K562 (cell line): ENCODE results near the gene PARD3B. TPM values are rescaled to one million over a fixed set of nuclear protein-coding genes. Genes with fewer than 3 reads are reported as not detected.

Experiments used
- ATAC-seq: fragments of 200-7000 bp; cut with Tn5 transposase; 3 replicates; pipeline ENCODE4 v1.9.1; 2020; ENCODE audit warnings: moderate library complexity
- BruUV-seq: library from RNA; stranded (reverse); fragments of 400-500 nt; replicated peaks from 2 replicates; lab custom pipeline; 2021; lab: Mats Ljungman, UMichigan
- CTCF ChIA-PET: fragments of 300-600 bp; formaldehyde crosslinking; extraction: SDS; loops from one replicate; lab custom pipeline; 2021; ENCODE audit warnings: low intra/inter-chr PET ratio; lab: Yijun Ruan, JAX
- POLR2A ChIA-PET: fragments of 300-600, 350-650 bp; sonication (Branson Sonifier 250); formaldehyde crosslinking; extraction: SDS; loops from one replicate; lab custom pipeline; 2021; ENCODE audit warnings: antibody characterized with exemption, inconsistent platforms; lab: Yijun Ruan, JAX
- DNase-seq, 4 experiments: peaks; one replicate each; pipeline versions ENCODE4 v3.0.0 to v3.0.0-alpha.2; 2011 to 2018; ENCODE audit warnings: low spot score in 3 of 4, mixed read lengths in 3 of 4; ENCODE audit errors: extremely low read depth in 1 of 4
- FAIRE-seq: peaks from 2 replicates; lab custom pipeline; 2011; peaks lifted over from hg19 to GRCh38; lab: Jason Lieb, UNC
- H2AFZ ChIP-seq: 2 replicates; pipeline ENCODE4 v1.6.0; 2011; ENCODE audit warnings: low read depth, low read length, control low read depth, inconsistent platforms
- H3K27ac ChIP-seq: fragments of 200-600 bp; 3 replicates; pipeline ENCODE4 v1.8.0; 2011; ENCODE audit warnings: low read depth, mild to moderate bottlenecking, control low read depth, inconsistent platforms, low read length, moderate library complexity, mixed read lengths; ENCODE audit errors: extremely low read depth
- H3K27me3 ChIP-seq, 2 experiments: fragments of 300-600 bp in 1 of 2; 2 replicates in 1 of 2; 3 replicates in 1 of 2; pipeline versions ENCODE4 v1.6.0 to v1.8.0; 2011; ENCODE audit warnings: inconsistent platforms in 2 of 2, low read length in 2 of 2, mild to moderate bottlenecking in 1 of 2, mixed read lengths in 1 of 2, moderate library complexity in 1 of 2; ENCODE audit not compliant: control insufficient read depth in 2 of 2, insufficient read depth in 2 of 2
- H3K36me3 ChIP-seq: fragments of 300-600 bp; 3 replicates; pipeline ENCODE4 v1.8.0; 2011; ENCODE audit warnings: mild to moderate bottlenecking, low read length, inconsistent platforms; ENCODE audit not compliant: control insufficient read depth, insufficient read depth
- H3K4me1 ChIP-seq, 2 experiments: fragments of 200-600 bp in 1 of 2; replicated peaks in 1 of 2; 2 replicates in 1 of 2; 3 replicates in 1 of 2; pipeline versions ENCODE4 v1.5.1 to v1.8.0; 2011; ENCODE audit warnings: inconsistent platforms in 2 of 2, low read length in 2 of 2, mild to moderate bottlenecking in 1 of 2, mixed read lengths in 1 of 2, moderate library complexity in 1 of 2; ENCODE audit not compliant: control insufficient read depth in 2 of 2, insufficient read depth in 2 of 2
- H3K4me2 ChIP-seq: 2 replicates; pipeline ENCODE4 v1.6.1; 2011; ENCODE audit warnings: low read length, control low read depth, inconsistent platforms, mixed read lengths; ENCODE audit not compliant: insufficient read depth
- H3K4me3 ChIP-seq: fragments of 200-600 bp; sonication (generic), shearing (Covaris generic); 2 replicates; pipeline ENCODE4 v1.5.1; 2016; ENCODE audit warnings: control low read depth, inconsistent platforms
- H3K79me2 ChIP-seq: fragments of 200-600 bp; 3 replicates; pipeline ENCODE4 v1.8.0; 2011; ENCODE audit warnings: low read length, inconsistent platforms; ENCODE audit not compliant: control insufficient read depth, insufficient read depth
- H3K9ac ChIP-seq, 2 experiments: 2 replicates each; pipeline versions ENCODE4 v1.6.0 to v1.6.1; 2011; ENCODE audit warnings: low read depth in 2 of 2, low read length in 2 of 2, control low read depth in 1 of 2, inconsistent platforms in 1 of 2, mild to moderate bottlenecking in 1 of 2, mixed read lengths in 1 of 2; ENCODE audit not compliant: insufficient read depth in 1 of 2
- H3K9me1 ChIP-seq: one replicate; pipeline ENCODE4 v1.6.0; 2011; ENCODE audit warnings: inconsistent platforms, mild to moderate bottlenecking, low read length, moderate library complexity; ENCODE audit not compliant: control insufficient read depth, insufficient read depth
- H3K9me3 ChIP-seq: replicated peaks from 2 replicates; pipeline ENCODE4 v1.5.1; 2011; ENCODE audit warnings: low read depth, low read length, inconsistent platforms; ENCODE audit not compliant: control insufficient read depth, insufficient read depth
- H4K20me1 ChIP-seq: replicated peaks from 2 replicates; pipeline ENCODE4 v1.6.1; 2011; ENCODE audit warnings: low read length, inconsistent platforms, mixed read lengths; ENCODE audit not compliant: control insufficient read depth, insufficient read depth
- ARID1B ChIP-seq: fragments of 450-650 bp; IDR thresholded peaks from 2 replicates; pipeline ENCODE4 v1.6.1; 2016; ENCODE audit warnings: antibody characterized with exemption, mild to moderate bottlenecking, inconsistent platforms
- ATF1 ChIP-seq, 2 experiments: fragments of 450-650 bp in 1 of 2; IDR thresholded peaks; 2 replicates each; pipeline ENCODE4 v1.6.1; 2016; ENCODE audit warnings: missing compliant biosample characterization in 1 of 2, missing genetic modification characterization in 1 of 2
- BDP1 ChIP-seq: IDR thresholded peaks from 3 replicates; pipeline ENCODE4 v1.6.1; 2011; ENCODE audit not compliant: insufficient read length, insufficient read depth
- BMI1 ChIP-seq: fragments of 150-350 bp; IDR thresholded peaks from 2 replicates; pipeline ENCODE4 v1.6.1; 2014; ENCODE audit warnings: low read length
- CHD2 ChIP-seq: IDR thresholded peaks from 2 replicates; pipeline ENCODE4 v1.6.1; 2011; ENCODE audit warnings: low read depth, low read length
- ETV1 ChIP-seq: fragments of 450-650 bp; conservative IDR thresholded peaks from 2 replicates; pipeline ENCODE4 v1.6.1; 2016; ENCODE audit warnings: missing genetic modification characterization, control low read depth, low read depth, missing compliant biosample characterization
- ILK ChIP-seq: fragments of 450-650 bp; IDR thresholded peaks from 2 replicates; pipeline ENCODE4 v1.6.1; 2016; ENCODE audit warnings: missing genetic modification characterization, low read depth, mild to moderate bottlenecking, missing compliant biosample characterization, moderate library complexity, borderline replicate concordance
- MED1 ChIP-seq: sonication (generic); formaldehyde crosslinking; IDR thresholded peaks from 2 replicates; pipeline ENCODE4 v1.8.1; 2023; ENCODE audit warnings: missing genetic modification reagents, borderline replicate concordance
- MEF2A ChIP-seq: IDR thresholded peaks from 2 replicates; pipeline ENCODE4 v1.6.1; 2011; ENCODE audit warnings: low read depth, mild to moderate bottlenecking, low read length, moderate library complexity; ENCODE audit not compliant: control insufficient read depth
- NR1H2 ChIP-seq: sonication (generic); formaldehyde crosslinking; IDR thresholded peaks from 2 replicates; pipeline ENCODE4 v1.4.0; 2020; ENCODE audit warnings: mild to moderate bottlenecking, missing genetic modification reagents
- PCBP2 ChIP-seq: fragments of 200-400 bp; formaldehyde crosslinking; IDR thresholded peaks from 2 replicates; pipeline ENCODE4 v1.6.1; 2018; ENCODE audit warnings: low read length, low read depth, mild to moderate bottlenecking, moderate library complexity; ENCODE audit not compliant: poor library complexity, severe bottlenecking
- SIN3B ChIP-seq: fragments of 450-650 bp; IDR thresholded peaks from 2 replicates; pipeline ENCODE4 v1.6.1; 2017; ENCODE audit warnings: low read depth, mild to moderate bottlenecking, moderate library complexity
- SLC30A9 ChIP-seq: fragments of 250-450 bp; sonication (Bioruptor Pico); IDR thresholded peaks from 2 replicates; pipeline ENCODE4 v1.8.0; 2022; ENCODE audit warnings: mild to moderate bottlenecking, moderate library complexity
- STAT5B ChIP-seq: fragments of 250-450 bp; sonication (Bioruptor Pico); IDR thresholded peaks from 2 replicates; pipeline ENCODE4 v1.8.0; 2021; ENCODE audit warnings: mild to moderate bottlenecking, inconsistent platforms
- TAL1 ChIP-seq: fragments of 450-650 bp; IDR thresholded peaks from 2 replicates; pipeline ENCODE4 v1.6.1; 2016; ENCODE audit warnings: mild to moderate bottlenecking
- TEAD4 ChIP-seq, 2 experiments: sonication (generic) in 1 of 2; formaldehyde crosslinking in 1 of 2; IDR thresholded peaks; 2 replicates each; pipeline versions ENCODE4 v1.6.1 to v1.8.0; 2012 to 2022; ENCODE audit warnings: borderline replicate concordance in 1 of 2, inconsistent platforms in 1 of 2, low read length in 1 of 2, mild to moderate bottlenecking in 1 of 2, missing genetic modification reagents in 1 of 2
- TRIM24 ChIP-seq, 2 experiments: fragments of 450-650 bp; IDR thresholded peaks; 2 replicates each; pipeline ENCODE4 v1.6.1; 2016
- ZNF311 ChIP-seq: fragments of 250-450 bp; sonication (Bioruptor Pico); IDR thresholded peaks from 2 replicates; pipeline ENCODE4 v1.4.0; 2020; ENCODE audit warnings: mild to moderate bottlenecking, moderate library complexity
- ZNF436 ChIP-seq: fragments of 250-450, 450-650 bp; sonication (Bioruptor Pico); formaldehyde crosslinking; IDR thresholded peaks from 2 replicates; pipeline ENCODE4 v1.7.0; 2020; ENCODE audit warnings: mild to moderate bottlenecking
- WGBS: fragments of 100-300 bp; shearing (Covaris generic); methylation state at CpG from one replicate; pipeline ENCODE4 v1.1.6; 2016; ENCODE audit warnings: low coverage, mixed read lengths; ENCODE audit not compliant: insufficient coverage; ENCODE audit errors: missing lambda C conversion rate; 5-methylcytosine and 5-hydroxymethylcytosine counted together
- in situ Hi-C: fragments of 300-500 bp; cut with MboI; formaldehyde crosslinking; loops from 4 replicates; pipeline ENCODE4 v1.15.0; 2018; ENCODE audit warnings: inconsistent platforms, mixed read lengths
- intact Hi-C: fragments of 100-400 bp; cut with micrococcal nuclease; formaldehyde crosslinking; loops from 2 replicates; pipeline ENCODE4 v1.14.2; 2022
- polyA plus RNA-seq, 8 experiments: library from polyadenylated mRNA; depleted of rRNA in 4 of 8; stranded (reverse) in 5 of 8; unstranded in 3 of 8; fragments of >200 nt; fragmentation: Nextera tagmentation in 2 of 8; fragmentation: Illumina TruSeq in 1 of 8; extraction: Ambion mirVana in 2 of 8; extraction: Trizol in 1 of 8; gene quantifications; 2 replicates each; pipeline versions ENCODE4 v1.2.1 to v1.2.3, GENCODE V29; 2011 to 2014; ENCODE audit warnings: inconsistent platforms in 1 of 8, missing spikeins in 1 of 8
- total RNA-seq, 7 experiments: library from RNA; depleted of rRNA in 6 of 7; stranded (reverse); fragments of >200 nt in 6 of 7; fragmentation: Illumina TruSeq in 2 of 7; extraction: Trizol in 2 of 7; gene quantifications; 2 replicates each; pipeline versions ENCODE4 v1.2.1 to v1.2.3, GENCODE V29; 2011 to 2021; ENCODE audit warnings: low replicate concordance in 1 of 7
- TF ChIP-seq, protein P1 (sequence below): sonication (generic); formaldehyde crosslinking; IDR thresholded peaks from 2 replicates; pipeline ENCODE4 v1.9.0; 2022; ENCODE audit warnings: mild to moderate bottlenecking, missing genetic modification reagents
- TF ChIP-seq, protein P2 (sequence below): fragments of 250-450 bp; sonication (Bioruptor Pico); IDR thresholded peaks from 2 replicates; pipeline ENCODE4 v1.8.0; 2022; ENCODE audit warnings: inconsistent platforms
- TF ChIP-seq, protein P3 (sequence below): fragments of 200-800 bp; sonication (Bioruptor generic); IDR thresholded peaks from 2 replicates; pipeline ENCODE4 v1.6.1; 2017; ENCODE audit warnings: missing genetic modification characterization, missing compliant biosample characterization

The PARD3B gene
- total and polyA plus RNA-seq, 9 of the 15 experiments (the other 6 are each of a cell fraction or from before 2014, with no cell fraction given) = 0.15 to 3.0 (median 1.1) TPM

DNA sequence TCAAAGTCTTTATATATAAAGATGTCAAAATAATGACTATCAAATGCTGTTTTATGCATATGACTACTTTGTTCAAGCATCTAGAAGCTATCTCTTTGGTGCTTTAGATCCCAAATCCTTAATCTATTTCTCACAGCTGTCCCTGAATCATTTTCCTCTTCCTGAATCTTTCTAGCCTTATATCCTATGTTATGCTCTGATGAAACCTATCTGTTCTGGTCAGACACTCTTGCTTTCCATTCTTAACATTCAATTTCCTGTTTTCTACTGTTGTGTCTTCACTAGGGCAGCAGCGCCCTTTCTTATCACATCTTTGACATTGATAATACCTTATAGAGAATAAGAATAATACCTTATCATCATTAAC is 6.3 kb upstream of the PARD3B start:
- FAIRE-seq (no peak), DNase-seq (peak in 1 of 4 experiments; percentile 11), ATAC-seq (peak; percentile 49; the same call in 1 of the 3 replicates)
- H3K36me3 ChIP-seq = no peaks in the 10 kb centered on the region
- H3K79me2 ChIP-seq = no peaks in the 10 kb centered on the region
- CTCF ChIA-PET = no interaction called here
- 0 out of 2 replicates have a peak overlapping the region, but pooled peaks have one; percentile 59 for H2AFZ ChIP-seq
- in situ Hi-C loops = no loop called here
- H3K9me1 ChIP-seq = no peaks in the 10 kb centered on the region
- H3K4me3 ChIP-seq = no peak overlapping the region
- POLR2A ChIA-PET = no interaction called here
- no peak overlapping the region for H3K9ac ChIP-seq
- H4K20me1 ChIP-seq = no peaks in the 10 kb centered on the region
- 7% methylated on average over 1 of the region's 1 CpG for WGBS
- intact Hi-C loops = no loop called here
- H3K4me1 ChIP-seq = peaks cover 0 to 12% of the 10 kb centered on the region in 2 experiments; a peak in 2 of 5 replicates
- H3K27ac ChIP-seq = no peak overlapping the region
- no TSS peak for BruUV-seq
- no peaks in the 10 kb centered on the region for H3K9me3 ChIP-seq
- no peak overlapping the region for H3K4me2 ChIP-seq
- H3K27me3 ChIP-seq = no peaks in the 10 kb centered on the region
- TF ChIP-seq STAT5B (CRISPR knock-in tag) (no peak), TRIM24 (IDR thresholded peaks at IDR 0.05) (peak; percentile 75 to 88), ILK (tag) (no peak), CHD2 (no peak), MEF2A (no peak), ZNF436 (CRISPR knock-in tag) (no peak), PCBP2 (no peak), ARID1B (peak; percentile 90), ETV1 (0 out of 2 replicates have a peak, but pooled peaks have one; percentile 20), BMI1 (no peak), TAL1 (peak; percentile 87), NR1H2 (CRISPR knock-in tag) (no peak), MED1 (CRISPR knock-in tag) (no peak), SIN3B (no peak), BDP1 (no peak), ATF1 (CRISPR knock-in tag; IDR thresholded peaks at IDR 0.05) (no peak), ATF1 (tag; IDR thresholded peaks at IDR 0.05) (no peak), TEAD4 (IDR thresholded peaks at IDR 0.05; ENCODE audit: low read length) (peak; percentile 88), TEAD4 (CRISPR knock-in tag; IDR thresholded peaks at IDR 0.05; ENCODE audit: borderline replicate concordance) (no peak), SLC30A9 (CRISPR knock-in tag) (no peak), ZNF311 (CRISPR knock-in tag) (0 out of 2 replicates have a peak, but pooled peaks have one; percentile 47)
- TF ChIP-seq, protein P1, sequence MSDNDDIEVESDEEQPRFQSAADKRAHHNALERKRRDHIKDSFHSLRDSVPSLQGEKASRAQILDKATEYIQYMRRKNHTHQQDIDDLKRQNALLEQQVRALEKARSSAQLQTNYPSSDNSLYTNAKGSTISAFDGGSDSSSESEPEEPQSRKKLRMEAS (CRISPR knock-in tag) = no peak
- TF ChIP-seq, protein P2, sequence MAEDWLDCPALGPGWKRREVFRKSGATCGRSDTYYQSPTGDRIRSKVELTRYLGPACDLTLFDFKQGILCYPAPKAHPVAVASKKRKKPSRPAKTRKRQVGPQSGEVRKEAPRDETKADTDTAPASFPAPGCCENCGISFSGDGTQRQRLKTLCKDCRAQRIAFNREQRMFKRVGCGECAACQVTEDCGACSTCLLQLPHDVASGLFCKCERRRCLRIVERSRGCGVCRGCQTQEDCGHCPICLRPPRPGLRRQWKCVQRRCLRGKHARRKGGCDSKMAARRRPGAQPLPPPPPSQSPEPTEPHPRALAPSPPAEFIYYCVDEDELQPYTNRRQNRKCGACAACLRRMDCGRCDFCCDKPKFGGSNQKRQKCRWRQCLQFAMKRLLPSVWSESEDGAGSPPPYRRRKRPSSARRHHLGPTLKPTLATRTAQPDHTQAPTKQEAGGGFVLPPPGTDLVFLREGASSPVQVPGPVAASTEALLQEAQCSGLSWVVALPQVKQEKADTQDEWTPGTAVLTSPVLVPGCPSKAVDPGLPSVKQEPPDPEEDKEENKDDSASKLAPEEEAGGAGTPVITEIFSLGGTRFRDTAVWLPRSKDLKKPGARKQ = no peak
- TF ChIP-seq, protein P3, sequence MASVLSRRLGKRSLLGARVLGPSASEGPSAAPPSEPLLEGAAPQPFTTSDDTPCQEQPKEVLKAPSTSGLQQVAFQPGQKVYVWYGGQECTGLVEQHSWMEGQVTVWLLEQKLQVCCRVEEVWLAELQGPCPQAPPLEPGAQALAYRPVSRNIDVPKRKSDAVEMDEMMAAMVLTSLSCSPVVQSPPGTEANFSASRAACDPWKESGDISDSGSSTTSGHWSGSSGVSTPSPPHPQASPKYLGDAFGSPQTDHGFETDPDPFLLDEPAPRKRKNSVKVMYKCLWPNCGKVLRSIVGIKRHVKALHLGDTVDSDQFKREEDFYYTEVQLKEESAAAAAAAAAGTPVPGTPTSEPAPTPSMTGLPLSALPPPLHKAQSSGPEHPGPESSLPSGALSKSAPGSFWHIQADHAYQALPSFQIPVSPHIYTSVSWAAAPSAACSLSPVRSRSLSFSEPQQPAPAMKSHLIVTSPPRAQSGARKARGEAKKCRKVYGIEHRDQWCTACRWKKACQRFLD (CRISPR knock-in tag) = peak; percentile 55; the same call in 1 of the 2 replicates
